GM06990 (cell line): Measurements from ENCODE around the gene MIPEP.
"Not testable (repeated sequence)": the region's sequence is repeated elsewhere in the genome, so short reads cannot be mapped to it uniquely, and the experiment has no call there.

Experiments used
- DNase-seq: peaks from one replicate; pipeline ENCODE4 v3.0.0-alpha.2; 2011; ENCODE audit not compliant: insufficient read length; ENCODE audit errors: extremely low read depth
- H3K27me3 ChIP-seq: replicated peaks from 2 replicates; pipeline ENCODE4 v1.6.0; 2011; ENCODE audit warnings: low read length; ENCODE audit not compliant: control insufficient read depth, insufficient read depth
- H3K36me3 ChIP-seq: 2 replicates; pipeline ENCODE4 v1.5.1; 2011; ENCODE audit warnings: low read length; ENCODE audit not compliant: control insufficient read depth, insufficient read depth
- H3K4me3 ChIP-seq: replicated peaks from 2 replicates; pipeline ENCODE4 v1.5.1; 2011; ENCODE audit warnings: low read depth, mild to moderate bottlenecking, control low read depth, low read length
- TF ChIP-seq, protein P1 (sequence below): IDR thresholded peaks from 2 replicates; pipeline ENCODE4 v1.5.1; 2011; ENCODE audit warnings: low read length, control low read depth, mild to moderate bottlenecking, inconsistent platforms; ENCODE audit not compliant: insufficient read depth, poor library complexity, severe bottlenecking

Gene MIPEP

DNA sequence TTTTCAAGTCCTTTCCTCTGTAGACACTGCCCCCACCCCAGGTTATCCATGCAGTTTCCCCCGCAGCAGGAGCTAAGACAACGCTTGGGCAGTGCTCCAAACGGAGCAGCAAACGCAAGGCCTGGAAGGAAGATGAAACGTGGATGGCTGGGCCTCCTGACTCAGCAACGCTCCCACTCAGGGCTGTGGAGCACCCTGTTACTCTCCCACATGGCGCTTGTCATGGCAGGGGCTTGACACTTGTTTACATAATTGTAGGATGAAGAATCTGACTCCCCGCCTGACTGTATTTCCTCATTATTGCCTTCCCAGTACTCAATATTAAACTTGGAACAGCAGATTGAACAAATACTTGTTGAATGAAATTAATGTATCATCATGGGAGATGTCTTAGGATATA, 8.9 kb upstream of the MIPEP start:
- no peak for DNase-seq
- TF ChIP-seq, protein P1, sequence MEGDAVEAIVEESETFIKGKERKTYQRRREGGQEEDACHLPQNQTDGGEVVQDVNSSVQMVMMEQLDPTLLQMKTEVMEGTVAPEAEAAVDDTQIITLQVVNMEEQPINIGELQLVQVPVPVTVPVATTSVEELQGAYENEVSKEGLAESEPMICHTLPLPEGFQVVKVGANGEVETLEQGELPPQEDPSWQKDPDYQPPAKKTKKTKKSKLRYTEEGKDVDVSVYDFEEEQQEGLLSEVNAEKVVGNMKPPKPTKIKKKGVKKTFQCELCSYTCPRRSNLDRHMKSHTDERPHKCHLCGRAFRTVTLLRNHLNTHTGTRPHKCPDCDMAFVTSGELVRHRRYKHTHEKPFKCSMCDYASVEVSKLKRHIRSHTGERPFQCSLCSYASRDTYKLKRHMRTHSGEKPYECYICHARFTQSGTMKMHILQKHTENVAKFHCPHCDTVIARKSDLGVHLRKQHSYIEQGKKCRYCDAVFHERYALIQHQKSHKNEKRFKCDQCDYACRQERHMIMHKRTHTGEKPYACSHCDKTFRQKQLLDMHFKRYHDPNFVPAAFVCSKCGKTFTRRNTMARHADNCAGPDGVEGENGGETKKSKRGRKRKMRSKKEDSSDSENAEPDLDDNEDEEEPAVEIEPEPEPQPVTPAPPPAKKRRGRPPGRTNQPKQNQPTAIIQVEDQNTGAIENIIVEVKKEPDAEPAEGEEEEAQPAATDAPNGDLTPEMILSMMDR, result no peak
- no peaks in the 10 kb centered on the region for H3K27me3 ChIP-seq
- H3K4me3 ChIP-seq, result no peak overlapping the region
- no peaks in the 10 kb centered on the region for H3K36me3 ChIP-seq

DNA sequence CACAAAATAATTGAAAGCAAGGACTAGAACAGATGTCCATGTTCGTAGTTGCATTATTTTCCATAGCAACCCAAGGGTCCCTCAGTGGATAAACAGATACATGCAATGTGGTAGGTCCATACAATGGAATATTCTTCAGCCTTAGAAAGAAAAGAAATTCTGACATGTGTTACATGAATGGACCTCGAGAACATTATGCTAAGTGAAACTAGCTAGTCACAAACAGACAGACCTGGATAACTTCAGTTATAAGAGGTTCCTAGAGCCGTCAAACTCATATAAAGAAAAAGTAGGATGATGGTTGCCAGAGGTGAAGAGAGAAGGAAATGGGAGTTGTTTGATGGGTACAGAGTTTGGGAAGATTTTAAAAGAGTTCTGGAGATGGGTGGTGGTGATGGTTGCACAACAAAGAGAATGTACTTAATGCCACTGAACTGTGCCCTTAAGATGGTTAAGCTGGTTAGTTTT, 8.3 kb upstream of the MIPEP start, which contains the start of gene C1QTNF9B:
Gene C1QTNF9B, minus strand, starts transcription at position 51 of the 468 bp plus-strand sequence.
- not testable (repeated sequence) for DNase-seq, H3K36me3 ChIP-seq, H3K27me3 ChIP-seq, H3K4me3 ChIP-seq

DNA sequence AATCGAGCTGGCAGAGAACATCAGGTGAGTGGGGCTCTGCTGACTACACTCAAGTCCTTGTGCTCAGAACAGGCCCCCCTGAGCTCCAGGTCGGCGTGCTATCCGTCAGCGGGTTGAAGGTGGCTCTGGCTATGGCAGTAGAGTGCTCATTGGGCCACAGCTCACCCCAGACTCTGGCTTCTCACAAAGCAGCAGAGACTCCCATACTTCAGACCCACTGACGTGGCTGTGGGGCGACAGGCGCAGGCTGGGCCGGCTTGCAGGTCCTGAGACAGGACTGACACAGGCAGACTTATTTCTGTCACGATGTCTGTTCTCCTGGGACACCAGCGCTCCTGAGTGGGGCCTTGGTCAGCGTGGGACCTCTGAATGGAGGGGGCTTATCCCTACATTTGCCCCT, 5.5 kb upstream of the MIPEP start:
- H3K27me3 ChIP-seq, H3K4me3 ChIP-seq, DNase-seq, H3K36me3 ChIP-seq: not testable (repeated sequence)

DNA sequence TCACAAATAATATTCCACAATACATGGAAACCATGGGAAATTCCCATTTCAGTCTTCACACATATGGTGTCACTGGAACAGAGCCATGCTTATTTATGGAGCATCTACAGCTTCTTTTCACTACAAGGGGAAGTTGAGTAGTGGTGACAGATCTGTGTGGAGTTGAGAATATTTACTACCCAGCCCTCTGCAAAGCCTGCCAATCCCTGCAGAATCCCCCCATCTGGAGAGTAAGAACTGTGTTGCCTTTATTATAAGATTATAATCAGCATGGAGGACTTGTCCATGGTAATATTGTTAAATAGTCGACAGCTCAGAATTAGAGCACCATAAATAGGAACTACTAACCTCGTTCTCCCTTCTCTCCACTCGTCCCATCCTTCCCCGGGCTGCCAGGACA, 4.6 kb upstream of the MIPEP start:
- H3K4me3 ChIP-seq, H3K27me3 ChIP-seq, H3K36me3 ChIP-seq, DNase-seq: not testable (repeated sequence)

DNA sequence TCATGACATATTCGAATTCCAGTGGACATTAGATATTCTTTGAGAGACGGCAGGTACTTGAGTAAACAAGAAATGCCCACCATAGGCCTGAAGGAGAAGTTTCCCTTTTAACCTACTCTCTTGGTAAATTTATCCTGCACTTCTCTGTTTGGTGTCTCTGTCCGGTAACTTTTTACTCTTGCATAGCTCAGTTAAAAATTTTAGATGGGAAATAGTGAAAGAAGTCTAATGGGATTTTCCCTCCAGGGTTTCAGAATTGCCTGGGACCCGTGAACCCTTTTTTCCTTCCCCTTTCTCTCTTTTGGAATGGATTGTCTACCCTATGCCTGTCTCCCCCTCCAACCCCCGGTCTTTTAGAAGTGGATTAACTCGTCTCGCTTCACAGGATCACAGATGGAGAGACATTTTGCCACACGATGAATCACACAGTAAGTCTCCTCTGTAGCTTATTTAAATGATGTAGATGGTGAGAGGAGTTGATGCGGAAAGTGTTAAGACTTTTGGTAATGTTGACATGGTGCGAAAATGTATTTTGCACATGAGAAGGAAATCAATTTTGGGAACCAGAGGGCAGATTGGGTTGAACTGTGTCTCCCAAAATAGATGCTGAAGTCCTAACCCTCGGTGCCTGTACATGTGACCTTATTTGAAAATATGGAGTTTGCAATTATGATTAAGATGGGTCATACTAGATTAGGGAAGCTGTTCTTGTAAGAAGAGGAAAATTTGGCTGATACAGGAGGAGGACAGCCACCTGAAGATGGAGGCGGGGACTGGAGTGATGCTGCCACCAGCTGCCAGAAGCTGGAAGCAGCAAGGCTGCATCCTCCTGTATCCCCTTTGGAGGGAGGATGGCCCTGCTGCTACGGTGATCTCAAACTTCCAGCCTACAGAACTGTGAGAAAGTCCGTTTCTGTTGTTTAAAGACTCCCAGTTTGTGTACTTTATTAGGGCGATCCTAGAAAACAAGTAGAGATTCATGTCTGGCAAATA, 711 bp upstream of the MIPEP start:
- DNase-seq, result no peak
- Histone ChIP-seq H3K27me3 (no peaks in the 10 kb centered on the region), H3K4me3 (peak overlapping the region; percentile 98), H3K36me3 (no peaks in the 10 kb centered on the region)
- TF ChIP-seq, protein P1, result peak; percentile 63

DNA sequence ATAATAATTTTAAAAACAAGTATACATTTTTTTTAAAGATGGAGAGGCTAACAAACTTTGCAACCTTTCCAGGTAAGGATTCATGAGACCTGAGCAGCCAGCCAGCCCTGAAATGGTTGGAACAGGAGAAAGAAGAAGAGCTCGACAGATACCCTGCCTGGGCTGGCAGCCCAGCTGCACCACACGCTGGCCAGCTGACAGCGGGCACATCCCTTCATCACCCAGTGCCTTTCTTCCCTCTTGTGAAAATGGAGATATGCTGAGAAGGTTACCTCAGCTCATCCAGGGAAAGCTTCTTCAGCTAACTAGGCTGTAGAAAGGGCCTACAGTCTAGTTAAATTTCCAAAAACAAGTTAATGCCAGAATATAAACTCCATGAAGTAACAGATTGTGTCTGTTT, 4.8 kb downstream of the MIPEP start:
- DNase-seq, H3K4me3 ChIP-seq, H3K36me3 ChIP-seq, H3K27me3 ChIP-seq: not testable (repeated sequence)

DNA sequence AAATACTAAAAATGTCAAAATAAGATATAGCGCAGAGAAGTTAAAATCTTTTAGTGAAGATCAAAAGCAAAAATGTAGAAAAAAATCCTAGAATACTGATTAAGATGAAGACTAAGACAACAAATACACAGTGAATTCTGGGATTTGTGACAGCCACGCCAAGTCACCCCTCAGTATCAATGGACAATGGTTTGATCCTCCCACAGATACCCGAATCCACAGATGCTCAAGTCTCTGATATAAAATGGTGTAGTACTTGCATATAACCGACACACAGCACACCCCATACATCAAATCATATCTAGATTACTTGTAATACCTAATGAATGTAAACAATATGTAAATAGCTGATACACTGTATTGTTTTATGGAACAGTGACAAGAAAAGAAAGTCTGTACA, 5.9 kb downstream of the MIPEP start:
- TF ChIP-seq, protein P1, result no peak
- no peak overlapping the region for H3K4me3 ChIP-seq
- peaks cover 1% of the 10 kb centered on the region; the same call in 1 of the 2 replicates for H3K36me3 ChIP-seq

DNA sequence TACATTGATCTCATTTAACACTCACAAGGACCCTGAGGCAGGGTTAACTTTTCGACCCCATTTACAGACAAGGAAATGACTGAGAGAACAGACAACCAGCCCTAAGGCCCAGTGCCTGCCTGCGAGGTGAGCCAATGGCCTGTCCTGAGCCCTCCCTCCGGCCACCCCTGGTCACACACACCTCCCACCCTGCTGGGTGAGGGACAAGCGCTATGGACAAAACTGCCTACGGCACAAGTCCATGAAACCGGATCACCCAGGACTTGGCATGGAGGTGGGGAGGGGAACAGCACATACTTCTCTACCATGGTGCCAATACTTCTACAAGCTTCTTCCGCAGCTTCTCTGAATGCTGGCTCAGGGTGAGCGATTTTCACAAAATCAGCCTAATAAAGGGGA, 7.8 kb downstream of the MIPEP start:
- DNase-seq, H3K36me3 ChIP-seq, H3K4me3 ChIP-seq, H3K27me3 ChIP-seq: not testable (repeated sequence)

More for the DNA sequence above, 5.9 kb downstream of the MIPEP start:
- no peaks in the 10 kb centered on the region for H3K27me3 ChIP-seq
- no peak for DNase-seq

DNA sequence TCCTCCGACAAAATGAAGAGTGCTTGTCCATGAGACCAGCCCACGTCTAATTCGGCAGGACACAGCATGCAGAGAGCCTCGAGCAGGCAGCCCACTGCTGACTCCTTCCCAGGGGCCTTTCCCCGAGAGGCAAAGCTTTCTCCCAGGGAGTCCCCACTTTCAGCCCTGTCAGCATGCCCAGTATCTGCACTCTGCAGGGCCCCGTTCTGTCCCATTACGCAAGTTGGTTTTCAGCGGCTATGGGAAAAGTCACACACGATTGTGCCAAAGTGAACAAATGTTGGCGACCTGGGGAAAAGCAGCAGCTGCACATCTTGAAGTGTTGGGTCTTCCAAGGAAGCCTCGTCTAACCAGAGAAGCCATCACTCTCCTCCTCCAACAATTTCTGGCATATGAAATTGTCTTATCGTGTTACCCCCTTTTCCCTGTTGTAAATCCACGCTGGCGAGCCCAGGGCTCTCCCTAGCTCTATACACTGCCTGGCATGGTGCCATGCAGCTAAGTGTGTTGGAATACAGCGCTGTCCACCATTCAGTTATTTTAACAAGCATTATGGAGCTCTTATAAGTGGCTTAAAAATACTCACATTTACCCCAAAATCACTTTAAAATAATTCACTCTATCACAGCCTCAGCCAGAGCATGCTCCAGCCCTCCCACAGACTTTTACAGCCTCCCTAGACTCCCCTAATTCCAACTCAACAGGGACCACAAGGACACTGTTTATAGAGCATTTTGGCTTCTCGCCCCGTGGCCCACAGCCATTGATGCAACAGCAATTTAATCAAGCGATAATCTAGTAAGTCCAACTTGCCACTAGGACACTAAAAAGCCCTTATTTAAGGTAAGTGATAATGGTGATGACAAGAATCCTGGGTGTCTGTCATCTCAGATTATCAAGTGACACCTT, 8.5 kb downstream of the MIPEP start:
- not testable (repeated sequence) for H3K4me3 ChIP-seq, H3K27me3 ChIP-seq, DNase-seq, H3K36me3 ChIP-seq
